Measurements from ENCODE around the gene VSIG10L.

DNA sequence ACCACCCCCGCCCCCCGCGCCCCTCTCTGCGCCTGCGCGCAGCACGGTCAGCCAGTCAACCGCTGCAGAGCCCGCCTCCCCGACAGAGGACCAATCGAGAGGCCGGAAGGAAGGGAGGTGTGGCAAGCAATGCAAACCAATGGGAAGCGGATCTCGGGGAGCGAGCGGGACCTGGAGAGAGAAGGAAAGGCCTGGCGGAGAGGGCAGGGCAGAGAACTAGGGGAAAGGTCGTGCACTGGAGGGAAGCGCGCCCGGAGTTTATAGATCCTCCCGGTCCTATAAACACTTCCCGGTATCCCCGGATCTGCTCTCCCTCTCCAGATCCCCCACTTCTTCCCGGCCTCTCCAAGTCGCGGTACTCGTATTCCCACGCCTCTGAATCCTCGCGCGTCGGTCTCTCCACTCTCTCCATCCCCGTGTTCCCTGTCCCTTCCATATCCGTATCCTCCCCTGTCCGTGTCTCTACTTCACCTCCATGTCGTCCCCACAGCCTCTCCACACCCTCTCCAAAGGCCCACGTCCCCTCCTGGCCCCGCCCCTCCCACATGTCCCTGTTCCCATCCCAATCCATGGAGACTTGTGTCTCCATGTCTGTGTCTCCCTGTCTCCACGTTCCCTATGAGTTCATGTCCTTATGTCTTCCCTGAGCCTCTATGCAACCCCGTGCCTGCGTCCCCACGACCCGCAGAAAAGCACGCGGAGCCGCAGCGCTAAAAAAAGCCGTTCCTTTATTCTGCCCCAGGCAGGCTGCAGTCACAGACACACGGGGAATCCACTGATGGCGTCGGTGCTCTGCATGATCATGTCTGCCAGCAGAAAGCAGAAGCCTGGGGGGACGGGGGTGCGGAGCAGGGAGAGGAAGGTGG lies 24.7 kb upstream of the VSIG10L start:
- TF ChIP-seq POLR2AphosphoS5 (IDR thresholded peaks at IDR 0.05; ENCODE audit: low read depth, low read length) (peak; percentile 86), EZH2phosphoT487 (IDR thresholded peaks at IDR 0.05; ENCODE audit: borderline replicate concordance) (no peak), POLR2A (IDR thresholded peaks at IDR 0.05; ENCODE audit: borderline replicate concordance, extremely low read depth, insufficient read depth, insufficient read length) (peak; percentile 91), SIN3A (IDR thresholded peaks at IDR 0.05; ENCODE audit: low read depth) (peak; percentile 60), YY1 (IDR thresholded peaks at IDR 0.05; ENCODE audit: extremely low read depth, insufficient replicate concordance, low read depth, low read length) (no peak), SRF (IDR thresholded peaks at IDR 0.05; ENCODE audit: low read depth) (no peak), EZH2 (IDR thresholded peaks at IDR 0.05) (no peak)
- TF ChIP-seq, protein P1, sequence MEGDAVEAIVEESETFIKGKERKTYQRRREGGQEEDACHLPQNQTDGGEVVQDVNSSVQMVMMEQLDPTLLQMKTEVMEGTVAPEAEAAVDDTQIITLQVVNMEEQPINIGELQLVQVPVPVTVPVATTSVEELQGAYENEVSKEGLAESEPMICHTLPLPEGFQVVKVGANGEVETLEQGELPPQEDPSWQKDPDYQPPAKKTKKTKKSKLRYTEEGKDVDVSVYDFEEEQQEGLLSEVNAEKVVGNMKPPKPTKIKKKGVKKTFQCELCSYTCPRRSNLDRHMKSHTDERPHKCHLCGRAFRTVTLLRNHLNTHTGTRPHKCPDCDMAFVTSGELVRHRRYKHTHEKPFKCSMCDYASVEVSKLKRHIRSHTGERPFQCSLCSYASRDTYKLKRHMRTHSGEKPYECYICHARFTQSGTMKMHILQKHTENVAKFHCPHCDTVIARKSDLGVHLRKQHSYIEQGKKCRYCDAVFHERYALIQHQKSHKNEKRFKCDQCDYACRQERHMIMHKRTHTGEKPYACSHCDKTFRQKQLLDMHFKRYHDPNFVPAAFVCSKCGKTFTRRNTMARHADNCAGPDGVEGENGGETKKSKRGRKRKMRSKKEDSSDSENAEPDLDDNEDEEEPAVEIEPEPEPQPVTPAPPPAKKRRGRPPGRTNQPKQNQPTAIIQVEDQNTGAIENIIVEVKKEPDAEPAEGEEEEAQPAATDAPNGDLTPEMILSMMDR (IDR thresholded peaks at IDR 0.05 in 2 of 3, conservative IDR thresholded peaks at IDR 0.05 in 1 of 3; ENCODE audit: borderline replicate concordance in 1 of 3, insufficient read depth in 1 of 3, low read depth in 2 of 3, low read length in 2 of 3), result no peak
- TF ChIP-seq, protein P2, sequence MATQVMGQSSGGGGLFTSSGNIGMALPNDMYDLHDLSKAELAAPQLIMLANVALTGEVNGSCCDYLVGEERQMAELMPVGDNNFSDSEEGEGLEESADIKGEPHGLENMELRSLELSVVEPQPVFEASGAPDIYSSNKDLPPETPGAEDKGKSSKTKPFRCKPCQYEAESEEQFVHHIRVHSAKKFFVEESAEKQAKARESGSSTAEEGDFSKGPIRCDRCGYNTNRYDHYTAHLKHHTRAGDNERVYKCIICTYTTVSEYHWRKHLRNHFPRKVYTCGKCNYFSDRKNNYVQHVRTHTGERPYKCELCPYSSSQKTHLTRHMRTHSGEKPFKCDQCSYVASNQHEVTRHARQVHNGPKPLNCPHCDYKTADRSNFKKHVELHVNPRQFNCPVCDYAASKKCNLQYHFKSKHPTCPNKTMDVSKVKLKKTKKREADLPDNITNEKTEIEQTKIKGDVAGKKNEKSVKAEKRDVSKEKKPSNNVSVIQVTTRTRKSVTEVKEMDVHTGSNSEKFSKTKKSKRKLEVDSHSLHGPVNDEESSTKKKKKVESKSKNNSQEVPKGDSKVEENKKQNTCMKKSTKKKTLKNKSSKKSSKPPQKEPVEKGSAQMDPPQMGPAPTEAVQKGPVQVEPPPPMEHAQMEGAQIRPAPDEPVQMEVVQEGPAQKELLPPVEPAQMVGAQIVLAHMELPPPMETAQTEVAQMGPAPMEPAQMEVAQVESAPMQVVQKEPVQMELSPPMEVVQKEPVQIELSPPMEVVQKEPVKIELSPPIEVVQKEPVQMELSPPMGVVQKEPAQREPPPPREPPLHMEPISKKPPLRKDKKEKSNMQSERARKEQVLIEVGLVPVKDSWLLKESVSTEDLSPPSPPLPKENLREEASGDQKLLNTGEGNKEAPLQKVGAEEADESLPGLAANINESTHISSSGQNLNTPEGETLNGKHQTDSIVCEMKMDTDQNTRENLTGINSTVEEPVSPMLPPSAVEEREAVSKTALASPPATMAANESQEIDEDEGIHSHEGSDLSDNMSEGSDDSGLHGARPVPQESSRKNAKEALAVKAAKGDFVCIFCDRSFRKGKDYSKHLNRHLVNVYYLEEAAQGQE (IDR thresholded peaks at IDR 0.05; ENCODE audit: low read depth), result no peak
- TF ChIP-seq, protein P3, sequence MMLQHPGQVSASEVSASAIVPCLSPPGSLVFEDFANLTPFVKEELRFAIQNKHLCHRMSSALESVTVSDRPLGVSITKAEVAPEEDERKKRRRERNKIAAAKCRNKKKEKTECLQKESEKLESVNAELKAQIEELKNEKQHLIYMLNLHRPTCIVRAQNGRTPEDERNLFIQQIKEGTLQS (IDR thresholded peaks at IDR 0.05), result no peak

All from HCT116 (cell line).